Erythroblast (primary cell): ENCODE results near the gene PNMT.

Experiments
- DNase-seq, 2 experiments: peaks; one replicate each; lab custom pipeline; 2025; lab: John Stamatoyannopoulos, UW
- GATA1 ChIP-seq: IDR thresholded peaks from 2 replicates; pipeline ENCODE4 v1.6.1; 2011; ENCODE audit warnings: low read depth, mild to moderate bottlenecking, control low read depth, low read length, moderate library complexity
- POLR2A ChIP-seq: IDR thresholded peaks from 2 replicates; pipeline ENCODE4 v1.6.1; 2011; ENCODE audit warnings: mild to moderate bottlenecking, low read length

The PNMT gene

GRCh38 chr17:39667945-39668924 lies at the start of gene PNMT:
Gene PNMT (plus strand): TSS chr17:39668453. CDS start chr17:39668476, 23 bp downstream.
- peak; percentile 87 to 89 for DNase-seq
- TF ChIP-seq POLR2A (peak; percentile 30), GATA1 (no peak)

DNA sequence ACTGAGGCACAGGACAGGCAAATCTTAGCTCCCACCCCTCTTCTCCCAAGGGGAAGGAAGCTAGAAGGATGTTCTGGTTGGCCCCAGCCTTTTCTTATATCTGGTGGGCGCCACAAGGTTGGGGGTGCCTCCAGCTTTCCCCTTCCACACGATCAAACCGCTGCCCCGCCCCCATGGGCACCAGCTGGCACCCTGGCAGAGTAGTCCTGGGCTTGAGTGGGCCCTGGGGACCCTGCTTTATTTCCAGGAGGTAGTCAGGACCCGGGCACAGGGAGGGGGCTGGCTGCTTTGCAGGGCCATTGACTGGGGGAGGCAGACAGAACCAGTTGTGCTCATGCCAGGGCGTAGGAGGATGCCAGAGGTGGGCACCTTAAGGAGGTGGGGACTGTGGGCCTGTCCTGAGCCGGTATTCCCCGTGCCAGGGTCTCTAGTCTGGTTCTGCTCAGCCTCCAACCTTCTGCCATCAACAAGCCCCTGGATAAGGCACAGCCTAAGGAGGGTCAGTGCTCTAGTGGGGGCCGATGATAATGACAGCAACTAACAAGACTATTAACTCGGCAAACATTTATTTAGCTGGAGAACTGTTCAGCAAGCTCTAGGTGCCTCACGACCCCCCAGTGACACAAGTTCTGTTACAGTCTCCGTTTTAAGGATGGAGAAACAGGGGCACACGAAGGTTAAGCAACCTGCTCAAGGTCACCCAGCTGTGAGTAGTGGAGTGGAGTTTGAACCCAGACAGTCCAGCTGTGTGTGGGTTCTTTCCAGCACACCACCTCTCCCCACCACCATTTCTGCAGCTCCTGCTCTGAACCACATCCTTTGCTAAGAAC lies 49.1 kb upstream of the PNMT start:
- DNase-seq: no peak
- TF ChIP-seq GATA1: no peak
- TF ChIP-seq POLR2A: no peak

DNA sequence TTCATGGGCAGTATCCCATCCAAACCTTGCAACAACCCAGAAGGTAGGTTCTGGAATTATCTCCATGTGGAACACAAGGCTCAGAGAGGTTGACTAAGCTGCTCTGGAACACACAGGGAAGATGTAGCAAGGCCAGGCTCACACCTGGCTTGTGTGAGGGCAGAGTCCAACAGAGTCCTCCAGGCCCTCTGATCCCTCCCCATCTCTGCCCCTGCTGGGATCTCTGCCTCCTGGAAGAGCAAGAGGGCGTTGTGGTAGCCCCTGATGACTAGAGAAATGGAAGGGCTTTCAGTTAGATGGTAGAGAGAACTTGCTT lies 48.5 kb upstream of the PNMT start:
- no peak for DNase-seq
- no peak for TF ChIP-seq GATA1
- TF ChIP-seq POLR2A: no peak

- TF ChIP-seq POLR2A (no peak), GATA1 (no peak)
- DNase-seq: peak; percentile 83 to 92
These were observed 46.5 kb upstream of the PNMT start for GRCh38 chr17:39621523-39622379.

- no peak for DNase-seq
- TF ChIP-seq GATA1: no peak
- no peak for TF ChIP-seq POLR2A
These were observed 45.8 kb upstream of the PNMT start for GRCh38 chr17:39622380-39623006.

DNA sequence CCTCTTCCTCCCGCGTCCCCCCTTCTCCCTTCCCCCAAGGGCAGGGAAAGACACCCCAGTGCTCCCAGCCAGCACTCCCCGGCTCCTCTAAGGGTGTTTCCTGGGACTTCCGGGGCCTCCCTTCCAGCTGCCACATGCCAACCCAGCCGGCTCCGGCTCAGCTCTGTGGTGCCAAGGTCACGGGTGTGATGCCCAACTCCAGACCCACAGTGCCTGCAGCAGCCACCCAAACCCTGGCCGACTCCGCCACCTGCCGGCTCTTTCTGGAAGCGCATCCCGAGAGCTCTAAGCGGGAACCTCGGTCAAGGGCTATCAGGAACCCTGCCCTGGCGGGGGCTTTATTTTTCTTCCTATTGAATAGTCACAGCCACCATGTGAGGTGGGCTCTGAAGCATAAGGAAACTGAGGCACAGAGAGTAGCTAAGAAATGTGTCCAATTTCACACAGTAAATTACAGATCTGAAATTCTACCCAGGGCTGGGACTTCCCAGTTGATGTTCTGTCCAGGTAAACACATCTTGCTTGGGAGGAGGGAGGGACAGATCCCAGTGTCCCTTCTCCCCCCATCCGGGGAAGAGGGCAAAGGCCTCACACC lies 44.8 kb upstream of the PNMT start:
- TF ChIP-seq GATA1: no peak
- no peak for TF ChIP-seq POLR2A
- DNase-seq: peak; percentile 67 to 84

GRCh38 chr17:39624313-39624712 lies 43.9 kb upstream of the PNMT start:
- no peak for DNase-seq
- TF ChIP-seq POLR2A (no peak), GATA1 (no peak)

GRCh38 chr17:39625198-39625785 lies 43.0 kb upstream of the PNMT start:
- no peak for TF ChIP-seq GATA1
- no peak for TF ChIP-seq POLR2A
- DNase-seq: no peak

- TF ChIP-seq GATA1 (no peak), POLR2A (no peak)
These were observed 41.8 kb upstream of the PNMT start, which contains the start of gene PPP1R1B for GRCh38 chr17:39626171-39627046. Gene PPP1R1B (plus strand): TSS chr17:39626952. CDS start chr17:39627393, 441 bp downstream.

DNA sequence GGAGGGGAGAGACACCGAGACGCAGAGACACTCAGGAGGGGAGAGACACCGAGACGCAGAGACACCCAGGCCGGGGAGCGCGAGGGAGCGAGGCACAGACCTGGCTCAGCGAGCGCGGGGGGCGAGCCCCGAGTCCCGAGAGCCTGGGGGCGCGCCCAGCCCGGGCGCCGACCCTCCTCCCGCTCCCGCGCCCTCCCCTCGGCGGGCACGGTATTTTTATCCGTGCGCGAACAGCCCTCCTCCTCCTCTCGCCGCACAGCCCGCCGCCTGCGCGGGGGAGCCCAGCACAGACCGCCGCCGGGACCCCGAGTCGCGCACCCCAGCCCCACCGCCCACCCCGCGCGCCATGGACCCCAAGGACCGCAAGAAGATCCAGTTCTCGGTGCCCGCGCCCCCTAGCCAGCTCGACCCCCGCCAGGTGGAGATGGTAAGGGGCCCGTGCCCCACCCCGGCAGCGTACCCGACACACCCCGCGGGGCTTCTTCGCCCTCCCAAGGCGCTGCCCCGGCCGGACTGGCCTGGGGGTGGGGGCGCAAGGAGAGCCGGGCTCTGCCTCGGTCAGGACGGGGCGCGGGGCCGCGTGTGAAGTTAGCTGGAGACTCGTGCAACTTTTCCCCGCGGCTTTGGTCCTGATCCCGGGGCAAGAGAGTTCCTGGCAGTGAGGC lies 41.1 kb upstream of the PNMT start:
- TF ChIP-seq GATA1 (no peak), POLR2A (no peak)
- DNase-seq: no peak

More at GRCh38 chr17:39626171-39627046, 41.8 kb upstream of the PNMT start, which contains the start of gene PPP1R1B:
- DNase-seq: no peak
